GM21367 (cell line): ENCODE measurements around the gene TJP3.
"Not testable (repeated sequence)": the region's sequence is repeated elsewhere in the genome, so short reads cannot be mapped to it uniquely, and the experiment has no call there.

Source experiments
- ATAC-seq: cut with Tn5 transposase; IDR thresholded peaks from one replicate; pipeline ENCODE4 v1.9.1; 2021; ENCODE audit not compliant: unreplicated experiment

The TJP3 gene, protein sequence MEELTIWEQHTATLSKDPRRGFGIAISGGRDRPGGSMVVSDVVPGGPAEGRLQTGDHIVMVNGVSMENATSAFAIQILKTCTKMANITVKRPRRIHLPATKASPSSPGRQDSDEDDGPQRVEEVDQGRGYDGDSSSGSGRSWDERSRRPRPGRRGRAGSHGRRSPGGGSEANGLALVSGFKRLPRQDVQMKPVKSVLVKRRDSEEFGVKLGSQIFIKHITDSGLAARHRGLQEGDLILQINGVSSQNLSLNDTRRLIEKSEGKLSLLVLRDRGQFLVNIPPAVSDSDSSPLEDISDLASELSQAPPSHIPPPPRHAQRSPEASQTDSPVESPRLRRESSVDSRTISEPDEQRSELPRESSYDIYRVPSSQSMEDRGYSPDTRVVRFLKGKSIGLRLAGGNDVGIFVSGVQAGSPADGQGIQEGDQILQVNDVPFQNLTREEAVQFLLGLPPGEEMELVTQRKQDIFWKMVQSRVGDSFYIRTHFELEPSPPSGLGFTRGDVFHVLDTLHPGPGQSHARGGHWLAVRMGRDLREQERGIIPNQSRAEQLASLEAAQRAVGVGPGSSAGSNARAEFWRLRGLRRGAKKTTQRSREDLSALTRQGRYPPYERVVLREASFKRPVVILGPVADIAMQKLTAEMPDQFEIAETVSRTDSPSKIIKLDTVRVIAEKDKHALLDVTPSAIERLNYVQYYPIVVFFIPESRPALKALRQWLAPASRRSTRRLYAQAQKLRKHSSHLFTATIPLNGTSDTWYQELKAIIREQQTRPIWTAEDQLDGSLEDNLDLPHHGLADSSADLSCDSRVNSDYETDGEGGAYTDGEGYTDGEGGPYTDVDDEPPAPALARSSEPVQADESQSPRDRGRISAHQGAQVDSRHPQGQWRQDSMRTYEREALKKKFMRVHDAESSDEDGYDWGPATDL

GRCh38 chr19:3708207-3708931, at the start of gene TJP3:
TSS of gene TJP3 (plus strand) at chr19:3708384. CDS start at chr19:3728433, 20,049 bp downstream.
- no peak for ATAC-seq

DNA sequence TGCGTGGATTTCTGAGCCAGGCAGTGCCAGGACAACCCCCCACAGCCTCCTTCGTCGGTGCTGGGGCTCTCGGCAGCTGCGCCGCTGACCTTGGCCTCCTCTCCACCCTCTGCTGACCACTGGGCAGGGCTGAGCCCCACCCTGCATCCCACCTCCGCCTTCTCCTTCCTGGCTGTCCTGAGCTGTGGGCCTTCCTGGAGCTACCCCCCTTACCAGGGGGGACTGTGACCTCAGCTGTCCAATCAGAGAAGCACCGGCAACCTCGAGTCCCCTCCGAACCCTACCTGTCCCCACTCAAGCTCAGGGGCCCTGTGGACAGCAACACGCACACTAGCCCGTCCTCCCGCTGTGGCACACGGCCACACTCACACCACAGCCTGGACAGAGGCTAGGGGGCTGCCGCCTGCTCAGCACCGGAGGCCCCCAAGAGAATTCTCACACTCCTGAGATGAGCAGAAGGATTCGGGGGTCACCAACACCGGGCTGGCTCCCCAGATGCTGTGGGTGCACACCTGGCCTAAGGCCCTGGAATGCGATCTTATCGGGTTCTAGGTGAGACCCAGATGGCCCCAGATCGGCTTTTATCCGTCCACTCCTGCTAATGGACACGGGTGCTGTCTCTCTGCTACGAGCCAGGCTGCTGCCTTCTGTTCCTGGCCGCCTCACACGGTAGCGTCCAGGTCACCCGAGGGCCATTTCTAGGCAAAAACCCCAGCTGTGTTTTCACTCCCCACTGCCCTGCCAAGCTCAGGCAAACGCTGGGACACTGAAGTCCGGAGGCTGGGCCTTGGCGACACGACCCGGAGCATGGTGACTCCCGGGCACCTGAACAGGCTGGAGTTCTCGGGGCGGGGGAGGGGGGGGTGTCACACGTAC, 49.1 kb upstream of the TJP3 start:
- no peak for ATAC-seq

DNA sequence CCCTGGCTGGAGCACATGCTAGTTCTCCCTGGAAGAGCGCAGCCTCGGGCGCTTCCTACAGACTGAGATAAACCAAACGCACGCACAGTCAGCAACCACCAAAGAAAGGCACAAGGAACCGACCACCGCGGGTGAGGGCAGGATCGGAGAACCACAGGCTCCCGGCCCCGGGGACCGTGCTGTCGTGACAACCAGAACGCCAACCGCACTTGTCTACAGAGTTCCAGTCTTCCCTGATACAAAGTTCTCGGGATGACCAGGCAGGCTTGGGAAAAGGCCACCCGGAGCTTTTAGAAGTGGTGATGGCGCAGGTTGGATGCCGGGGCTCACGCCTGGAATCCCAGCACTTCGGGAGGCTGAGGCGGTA, 48.5 kb upstream of the TJP3 start:
- no peak for ATAC-seq

- ATAC-seq: no peak
Measured at GRCh38 chr19:3660493-3661219, 47.5 kb upstream of the TJP3 start.

DNA sequence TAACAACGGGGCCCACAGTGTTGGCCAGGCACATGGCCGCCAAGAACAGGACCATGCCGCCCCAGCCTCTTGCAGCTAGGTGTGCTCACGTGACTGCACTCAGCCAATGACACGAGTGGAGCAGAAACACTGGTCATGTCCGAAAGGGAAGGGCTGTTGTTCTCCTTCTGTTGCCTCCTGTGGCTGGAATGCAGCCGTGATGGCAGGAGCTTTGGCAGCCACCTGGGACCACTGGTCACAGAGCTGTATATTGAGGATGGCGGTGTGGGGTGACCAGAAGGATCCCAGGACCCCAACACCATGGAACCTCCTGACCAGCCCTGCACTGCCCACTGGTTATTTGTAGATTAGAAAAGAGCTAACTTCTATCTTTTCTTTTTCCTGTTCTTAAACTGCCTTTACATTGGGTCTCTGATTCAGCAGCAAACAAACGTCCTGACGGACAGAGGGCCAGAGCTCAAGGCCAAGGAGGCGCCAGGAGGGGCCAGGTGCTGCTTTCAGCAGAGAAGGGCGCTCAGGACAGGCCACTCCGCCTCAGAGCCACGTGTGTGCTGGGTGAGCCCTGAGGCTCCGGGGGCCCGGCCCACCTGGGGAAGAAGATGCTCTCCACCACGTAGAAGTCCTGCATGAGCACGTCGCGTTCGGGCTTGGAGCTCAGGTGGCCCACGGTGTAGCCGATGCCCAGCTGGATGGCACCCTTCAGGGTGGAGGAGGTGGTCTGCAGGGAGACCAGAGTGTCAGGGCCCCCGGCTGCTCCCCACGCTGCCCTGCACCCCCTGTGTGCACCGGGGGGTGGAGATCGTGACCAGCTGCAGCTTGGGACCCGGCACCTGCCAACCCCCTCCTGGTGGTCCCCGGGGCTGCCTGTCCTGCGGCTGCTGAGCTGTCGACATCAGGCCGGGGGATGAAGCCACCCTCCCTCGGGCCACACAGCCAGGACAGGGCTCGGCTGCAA, 46.6 kb upstream of the TJP3 start:
- no peak for ATAC-seq

DNA sequence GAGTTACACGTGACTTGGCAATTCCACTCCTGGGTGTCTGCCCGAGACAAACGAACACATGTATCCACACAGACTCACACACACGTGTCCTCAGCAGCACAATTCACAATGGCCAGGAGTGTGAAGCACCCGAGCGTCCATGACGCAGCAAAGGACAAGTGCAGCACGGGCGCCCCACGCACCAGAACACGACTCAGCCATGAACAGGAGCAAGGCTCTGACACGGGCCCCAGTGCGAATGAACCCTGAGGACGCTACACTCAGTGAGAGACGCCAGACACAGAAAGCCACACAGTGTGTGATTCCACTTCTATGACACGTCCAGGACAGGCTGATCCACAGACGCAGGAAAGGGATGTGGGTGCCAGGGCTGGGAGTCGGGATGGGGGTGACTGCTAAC, 44.3 kb upstream of the TJP3 start:
- no peak for ATAC-seq

DNA sequence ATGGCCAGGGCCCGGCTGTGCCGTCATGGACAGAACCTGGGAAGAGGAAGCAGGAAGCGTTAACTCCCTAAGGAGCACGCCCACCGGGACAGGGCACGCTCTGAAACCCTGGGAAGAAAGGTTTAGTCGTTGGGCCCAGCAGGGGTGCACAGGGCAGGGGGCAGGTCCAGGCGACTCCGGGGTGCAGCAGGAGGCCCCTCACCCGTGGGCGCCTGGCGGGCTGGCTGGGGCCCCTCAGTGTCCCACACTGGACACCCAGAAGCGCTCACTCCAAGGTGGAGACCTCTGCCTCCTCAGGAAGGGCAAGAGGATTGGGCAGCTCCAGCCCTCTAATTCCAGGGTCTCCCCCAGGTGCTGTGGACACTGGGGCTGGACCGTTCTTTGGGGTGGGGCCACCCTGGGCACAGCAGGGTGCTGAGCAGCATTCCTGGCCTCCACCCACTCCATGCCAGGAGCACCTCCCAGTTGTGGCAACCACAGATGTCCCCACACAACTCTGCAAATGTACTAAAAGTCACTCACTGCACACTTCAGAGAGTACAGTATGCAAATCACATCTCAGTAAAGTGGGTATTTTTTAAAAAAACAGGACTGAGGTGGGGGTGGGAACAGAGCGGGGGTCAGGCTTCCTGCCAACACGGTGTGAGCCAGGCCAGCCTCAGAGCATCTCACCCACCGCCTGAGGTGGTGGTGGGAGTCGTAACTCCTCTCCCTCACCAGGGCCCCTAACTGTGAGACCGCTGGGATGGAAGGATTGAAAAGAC, 43.1 kb upstream of the TJP3 start:
- ATAC-seq: no peak

- ATAC-seq: no peak
Measured at GRCh38 chr19:3665681-3666544, 42.3 kb upstream of the TJP3 start.

- ATAC-seq: not testable (repeated sequence)
Measured at GRCh38 chr19:3666545-3666856, 41.7 kb upstream of the TJP3 start.

DNA sequence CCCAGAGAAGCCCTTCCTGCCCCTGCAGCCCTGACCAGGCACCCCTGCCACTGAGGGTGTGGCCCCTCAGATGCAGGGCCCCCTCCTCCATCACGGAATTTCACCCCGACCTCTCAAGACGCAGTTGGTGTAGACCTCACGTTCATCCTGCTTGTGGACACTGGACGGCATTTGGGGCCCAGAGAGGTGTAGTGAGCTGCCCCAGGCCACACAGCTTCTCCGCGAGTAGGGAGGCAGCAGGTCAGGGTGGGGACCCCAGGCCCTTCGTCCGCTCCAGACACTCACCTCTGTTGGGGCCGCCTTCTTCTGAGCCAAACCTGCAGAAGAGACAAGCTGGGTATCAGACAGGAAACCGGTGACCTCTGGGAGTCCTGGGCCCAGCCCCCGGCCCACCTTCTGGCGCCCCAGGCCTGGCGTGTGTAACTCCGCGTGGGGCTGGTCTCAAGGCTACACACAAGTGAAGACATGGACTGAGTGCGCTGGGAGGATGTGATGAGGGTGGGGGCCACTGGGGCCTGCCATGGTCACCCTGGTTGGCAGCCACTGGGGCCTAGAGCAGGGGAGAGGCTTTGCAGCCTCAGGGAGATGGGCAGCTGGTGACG, 41.0 kb upstream of the TJP3 start:
- no peak for ATAC-seq

DNA sequence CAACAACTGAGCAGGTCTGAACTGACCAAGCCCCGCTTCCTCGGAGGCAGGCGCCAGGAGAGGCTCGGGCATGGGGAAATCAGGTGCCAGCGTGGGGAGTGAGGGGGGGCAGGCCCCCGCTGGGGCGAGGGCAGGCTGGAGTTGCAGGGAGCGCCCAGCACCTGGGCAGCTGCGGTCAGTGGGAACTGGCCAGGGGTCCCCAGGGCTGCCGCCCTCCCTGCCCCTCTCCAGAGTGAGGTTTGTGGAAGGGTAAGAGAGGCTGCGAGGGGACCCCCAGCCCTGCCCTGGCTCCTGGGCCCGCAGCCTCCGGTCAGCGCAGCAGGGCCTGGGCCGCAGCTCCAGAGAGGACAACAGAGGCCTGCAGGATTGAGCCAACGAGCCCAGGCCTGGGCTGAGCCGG, 40.4 kb upstream of the TJP3 start:
- ATAC-seq: no peak

GRCh38 chr19:3668331-3669081, 39.7 kb upstream of the TJP3 start:
- no peak for ATAC-seq

DNA sequence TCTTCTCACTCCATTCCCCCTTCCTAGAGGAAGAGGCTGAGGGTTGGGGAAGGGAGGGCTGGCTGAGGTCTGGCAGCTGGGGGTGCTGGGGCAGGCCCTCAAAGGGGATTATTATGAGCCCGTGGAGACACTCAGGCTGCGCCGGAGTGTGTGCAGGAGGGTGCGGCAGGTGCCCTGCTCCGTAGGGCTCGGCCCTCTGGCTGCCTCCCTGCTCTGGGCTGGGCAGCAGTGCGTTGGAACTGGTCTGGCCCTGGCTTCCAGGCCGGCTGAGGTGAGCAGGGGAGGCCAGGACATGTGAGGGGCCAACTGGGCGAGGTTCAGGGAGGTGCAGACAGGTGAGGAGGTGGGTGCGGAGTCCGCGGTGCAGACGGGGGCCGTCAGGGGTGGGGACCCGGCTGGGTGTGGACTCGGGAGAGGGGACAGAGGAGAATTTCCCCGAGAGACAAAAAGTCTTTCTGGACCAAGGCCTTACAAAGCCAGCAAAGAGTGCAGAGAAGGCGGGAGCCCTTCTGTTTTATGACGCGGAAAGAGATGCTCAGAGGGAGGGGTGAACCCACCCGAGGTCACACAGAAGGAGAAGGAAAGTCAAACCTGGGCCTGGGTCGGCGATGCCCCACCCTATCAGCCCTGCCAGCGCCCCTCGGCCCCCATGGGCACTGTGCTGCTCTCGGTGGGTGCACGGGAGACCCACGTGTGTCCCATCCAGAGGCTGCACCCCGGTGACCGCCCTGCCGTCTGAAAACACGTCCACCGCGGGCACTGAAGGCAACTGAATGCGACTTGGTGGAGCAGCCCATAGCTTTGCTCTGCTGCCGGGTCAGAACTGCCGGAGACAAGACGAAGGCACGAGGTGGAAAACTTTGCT, 38.9 kb upstream of the TJP3 start:
- ATAC-seq: no peak

DNA sequence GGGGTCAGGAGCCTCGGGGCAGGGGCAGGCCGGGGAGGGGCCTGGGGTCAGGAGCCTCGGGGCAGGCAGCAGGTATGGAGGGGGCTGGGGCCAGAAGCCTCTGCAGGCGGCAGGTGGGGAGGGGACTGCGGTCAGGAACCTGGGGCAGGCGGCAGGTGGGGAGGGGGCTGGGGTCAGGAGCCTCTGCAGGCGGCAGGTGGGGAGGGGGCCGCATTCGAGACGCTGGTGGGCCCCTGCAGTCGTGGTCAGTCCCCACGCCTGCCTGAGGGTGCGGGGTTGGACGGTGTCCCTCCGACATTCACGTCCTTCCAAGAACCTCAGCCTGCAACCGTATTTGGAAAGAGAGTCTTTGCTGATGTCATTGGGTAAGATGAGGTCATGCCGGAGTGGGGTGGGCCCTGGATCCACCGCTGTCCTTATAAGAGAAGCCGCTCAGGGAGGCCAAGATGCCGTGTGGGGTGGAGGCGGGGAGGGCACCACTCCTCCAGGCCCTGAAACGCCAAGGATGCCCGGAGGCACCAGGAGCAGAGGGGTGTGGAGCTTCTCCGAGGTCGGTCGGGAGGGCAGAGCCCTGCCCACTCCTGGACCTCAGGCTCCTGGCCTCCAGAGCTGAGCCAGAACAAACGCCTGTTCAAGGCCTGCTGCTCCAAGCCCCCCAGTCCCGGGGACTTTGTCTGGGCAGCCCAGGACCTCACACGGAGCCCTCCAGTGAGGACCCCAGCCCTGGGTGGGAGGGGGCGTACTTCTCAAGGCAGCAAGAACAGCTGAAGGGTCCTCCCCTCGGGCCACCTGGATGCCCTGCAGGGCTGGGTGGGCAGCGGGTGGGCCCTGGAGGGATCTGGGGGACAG, 38.0 kb upstream of the TJP3 start:
- no peak for ATAC-seq
